Measurements from ENCODE around the gene NRIP3. TPM values are rescaled to one million over a fixed set of nuclear protein-coding genes. Genes with fewer than 3 reads are reported as not detected.

Gene NRIP3
- total and polyA plus RNA-seq, 2 donors (not counting 3 experiments of a cell fraction or from before 2014, with no cell fraction given): 3.7 to 9.9 TPM

GRCh38 chr11:8962841-8963240 lies 41.0 kb downstream of the NRIP3 start:
- peak overlapping the region; percentile 94 for H3K4me2 ChIP-seq (ENCODE audit: insufficient read depth, low read length)
- POLR2A ChIA-PET: no interaction called here
- TF ChIP-seq POLR2A (IDR thresholded peaks at IDR 0.05; ENCODE audit: low read depth, low read length) (no peak), CTCF (IDR thresholded peaks at IDR 0.05; ENCODE audit: extremely low read depth in 1 of 2, insufficient read depth in 1 of 2, low read depth in 1 of 2, low read length in 2 of 2) (no peak), JUN (IDR thresholded peaks at IDR 0.05; ENCODE audit: borderline replicate concordance, insufficient read depth, insufficient read length, low read depth) (no peak), EZH2 (IDR thresholded peaks at IDR 0.05; ENCODE audit: borderline replicate concordance, low read depth, low read length, severe bottlenecking) (no peak), FOS (IDR thresholded peaks at IDR 0.05; ENCODE audit: borderline replicate concordance, insufficient read depth, low read length) (no peak), MAX (IDR thresholded peaks at IDR 0.05; ENCODE audit: insufficient read depth, insufficient read length) (no peak), POLR2AphosphoS5 (IDR thresholded peaks at IDR 0.05; ENCODE audit: insufficient read depth, low read depth, low read length) (no peak), GATA2 (IDR thresholded peaks at IDR 0.05; ENCODE audit: insufficient read depth, insufficient read length, low read depth, low read length) (no peak), MYC (IDR thresholded peaks at IDR 0.05; ENCODE audit: low read depth, low read length) (no peak)
- H3K4me3 ChIP-seq (replicated peaks in 1 of 3; ENCODE audit: insufficient read depth in 1 of 3, low read depth in 1 of 3, low read length in 3 of 3): no peak overlapping the region
- H3K9me1 ChIP-seq (replicated peaks; ENCODE audit: control insufficient read depth, extremely low read depth, insufficient read depth, low read length): no peaks in the 10 kb centered on the region
- H4K20me1 ChIP-seq (replicated peaks; ENCODE audit: control insufficient read depth, extremely low read depth, insufficient read depth, low read length): no peaks in the 10 kb centered on the region
- FAIRE-seq (no peak), DNase-seq (ENCODE audit: low read depth, low spot score) (no peak)
- peaks cover 15% of the 10 kb centered on the region for H3K4me1 ChIP-seq (ENCODE audit: control insufficient read depth, extremely low read depth, insufficient read depth, low read length)
- H3K9me3 ChIP-seq (replicated peaks; ENCODE audit: control insufficient read depth, insufficient read depth, low read length): no peaks in the 10 kb centered on the region
- peaks cover 27% of the 10 kb centered on the region for H3K79me2 ChIP-seq (ENCODE audit: control insufficient read depth, insufficient read depth, low read length)
- H3K27me3 ChIP-seq (ENCODE audit: control insufficient read depth in 2 of 2, insufficient read depth in 2 of 2, low read length in 2 of 2): no peaks in the 10 kb centered on the region
- dilution Hi-C loops (cut with MboI; ENCODE audit: extremely low pct_ligation_motif_present, low sequenced_read_pairs) (no loop called here), intact Hi-C loops (cut with micrococcal nuclease) (no loop called here)
- no peak overlapping the region for H3K27ac ChIP-seq (ENCODE audit: insufficient read depth, low read depth, low read length)
- BruUV-seq (replicated peaks): no TSS peak
- no peaks in the 10 kb centered on the region for H3K36me3 ChIP-seq (ENCODE audit: control insufficient read depth in 2 of 2, extremely low read depth in 1 of 2, insufficient read depth in 2 of 2, low read length in 2 of 2)
- CTCF ChIA-PET: interaction anchor here (1.4 to 2.7 kb wide), 3 partner anchors 17 to 175 kb away, joined by 4 to 25 read pairs (median 7); no protein-coding TSS in a partner anchor
- no peak overlapping the region for H2AFZ ChIP-seq (ENCODE audit: low read depth, low read length)
- no peak overlapping the region for H3K9ac ChIP-seq (replicated peaks; ENCODE audit: extremely low read depth, insufficient read depth, low read length)

Data from endothelial cell of umbilical vein (primary cell).